Lower leg skin (tissue), 4 donors: ENCODE results near the gene EXOC6B. TPM values are rescaled to one million over a fixed set of nuclear protein-coding genes. Genes with fewer than 3 reads are reported as not detected.

Experiments
- DNase-seq, 2 donors: peaks; one replicate each; pipeline ENCODE4 v3.0.0-alpha.2; 2019; ENCODE audit warnings: low spot score in 2 of 2
- H3K4me3 ChIP-seq: fragments of 200-600 bp; sonication (generic); 2 replicates; pipeline ENCODE4 v1.5.1; 2017; ENCODE audit warnings: mild to moderate bottlenecking, low read depth; ENCODE audit not compliant: poor library complexity, severe bottlenecking
- POLR2A ChIP-seq, 2 donors: fragments of 450-650 bp; IDR thresholded peaks; one replicate each; pipeline ENCODE4 v1.6.1; 2016 to 2017; ENCODE audit warnings: antibody characterized with exemption in 2 of 2, mild to moderate bottlenecking in 1 of 2, moderate library complexity in 1 of 2
- WGBS, 2 donors: methylation state at CpG; one replicate each; pipeline ENCODE4 v1.1.5; 2018; 5-methylcytosine and 5-hydroxymethylcytosine counted together
- intact Hi-C: fragments of 100-400 bp; cut with DNase I; formaldehyde crosslinking; loops from one replicate; pipeline ENCODE4 v1.15.0; 2023; ENCODE audit warnings: low total_unique reads
- total RNA-seq, 4 donors: library from RNA; depleted of rRNA; stranded (reverse); fragments of >200 nt; gene quantifications; one replicate each; pipeline ENCODE4 v1.1.0, GENCODE V29; 2016
- TF ChIP-seq, protein P1 (sequence below), 3 donors: fragments of 450-650 bp; IDR thresholded peaks; one replicate each; pipeline ENCODE4 v1.5.1; 2016; ENCODE audit warnings: antibody characterized with exemption in 3 of 3, mild to moderate bottlenecking in 3 of 3, moderate library complexity in 2 of 3

Gene EXOC6B
- total RNA-seq, 4 donors from 2014 or later: 85.8 to 164 (median 103) TPM

GRCh38 chr2:72178551-72178950 lies 647.3 kb downstream of the EXOC6B start:
- DNase-seq: no peak

GRCh38 chr2:72176281-72176680 lies 649.6 kb downstream of the EXOC6B start:
- TF ChIP-seq POLR2A (IDR thresholded peaks at IDR 0.05): no peak
- TF ChIP-seq, protein P1, sequence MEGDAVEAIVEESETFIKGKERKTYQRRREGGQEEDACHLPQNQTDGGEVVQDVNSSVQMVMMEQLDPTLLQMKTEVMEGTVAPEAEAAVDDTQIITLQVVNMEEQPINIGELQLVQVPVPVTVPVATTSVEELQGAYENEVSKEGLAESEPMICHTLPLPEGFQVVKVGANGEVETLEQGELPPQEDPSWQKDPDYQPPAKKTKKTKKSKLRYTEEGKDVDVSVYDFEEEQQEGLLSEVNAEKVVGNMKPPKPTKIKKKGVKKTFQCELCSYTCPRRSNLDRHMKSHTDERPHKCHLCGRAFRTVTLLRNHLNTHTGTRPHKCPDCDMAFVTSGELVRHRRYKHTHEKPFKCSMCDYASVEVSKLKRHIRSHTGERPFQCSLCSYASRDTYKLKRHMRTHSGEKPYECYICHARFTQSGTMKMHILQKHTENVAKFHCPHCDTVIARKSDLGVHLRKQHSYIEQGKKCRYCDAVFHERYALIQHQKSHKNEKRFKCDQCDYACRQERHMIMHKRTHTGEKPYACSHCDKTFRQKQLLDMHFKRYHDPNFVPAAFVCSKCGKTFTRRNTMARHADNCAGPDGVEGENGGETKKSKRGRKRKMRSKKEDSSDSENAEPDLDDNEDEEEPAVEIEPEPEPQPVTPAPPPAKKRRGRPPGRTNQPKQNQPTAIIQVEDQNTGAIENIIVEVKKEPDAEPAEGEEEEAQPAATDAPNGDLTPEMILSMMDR (IDR thresholded peaks at IDR 0.05): no peak
- DNase-seq: no peak
- intact Hi-C loops: no loop called here
- 72 to 96% methylated on average over 1 of the region's 1 CpG for WGBS, 2 donors
- H3K4me3 ChIP-seq: no peak overlapping the region

More at GRCh38 chr2:72178551-72178950, 647.3 kb downstream of the EXOC6B start:
- 93 to 96% methylated on average over 2 of the region's 2 CpGs for WGBS, 2 donors
- no peak overlapping the region for H3K4me3 ChIP-seq
- intact Hi-C loops: no loop called here
- TF ChIP-seq POLR2A (IDR thresholded peaks at IDR 0.05): no peak
- TF ChIP-seq, protein P1 (IDR thresholded peaks at IDR 0.05): no peak

DNA sequence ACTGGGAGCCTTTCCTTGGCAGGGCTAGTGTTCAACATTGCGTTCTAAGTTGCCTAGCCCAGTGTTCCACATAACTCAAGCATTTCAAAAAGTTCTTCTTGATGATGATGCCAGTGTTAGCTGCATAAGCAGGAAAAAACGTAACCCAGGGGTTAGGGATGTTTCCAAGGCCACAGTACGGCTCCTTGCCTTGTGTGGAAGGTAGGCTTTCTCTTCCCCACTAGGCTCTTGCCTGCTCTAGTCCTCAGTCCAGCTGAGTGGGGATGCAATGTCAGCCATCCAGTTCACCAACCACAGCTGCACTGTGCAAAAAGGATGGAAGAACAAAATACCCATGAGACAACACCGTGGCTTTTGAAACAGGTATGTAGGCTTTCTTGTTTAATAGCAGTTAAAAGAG lies 650.2 kb downstream of the EXOC6B start:
- TF ChIP-seq, protein P1 (IDR thresholded peaks at IDR 0.05): no peak
- no peak for TF ChIP-seq POLR2A (IDR thresholded peaks at IDR 0.05)
- no peak overlapping the region for H3K4me3 ChIP-seq
- intact Hi-C loops: no loop called here
- whole genome bisulfite sequencing, 2 donors: 91 to 93% methylated on average over 4 of the region's 4 CpGs
- no peak for DNase-seq

DNA sequence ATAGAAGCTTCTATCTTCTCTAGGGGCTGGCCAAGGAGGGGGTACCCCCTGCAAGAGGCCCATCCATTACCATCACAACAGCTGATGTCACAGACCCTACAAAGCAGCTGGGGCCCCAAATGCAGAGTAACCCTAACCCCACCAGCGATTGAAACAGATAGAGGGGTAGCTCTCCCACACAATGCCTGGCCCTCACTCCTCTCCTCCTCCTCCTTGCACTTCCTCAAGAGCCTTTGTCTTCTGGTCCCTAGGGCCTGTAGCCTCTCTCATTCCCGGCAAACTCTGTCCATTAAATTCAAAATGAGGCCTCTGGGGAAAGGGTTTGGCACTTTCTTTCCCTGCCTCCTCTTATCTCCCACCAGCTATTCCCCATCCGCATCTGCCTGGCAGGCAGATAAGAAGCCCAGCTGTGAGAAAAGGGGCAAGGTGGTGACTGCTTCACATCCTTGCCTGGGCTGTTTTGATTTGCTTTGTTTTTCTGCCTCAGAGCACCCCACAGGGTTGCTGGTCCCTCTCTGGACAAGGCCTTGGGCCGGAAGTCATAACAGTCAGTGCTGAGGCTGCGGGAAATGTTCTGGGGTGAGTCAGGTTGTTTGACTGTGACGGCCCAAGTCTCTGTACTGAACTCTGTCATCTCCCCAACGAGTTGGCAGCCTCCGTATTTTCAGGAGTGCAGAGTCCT lies 652.1 kb downstream of the EXOC6B start:
- TF ChIP-seq, protein P1 (IDR thresholded peaks at IDR 0.05): no peak
- no peak for TF ChIP-seq POLR2A (IDR thresholded peaks at IDR 0.05)
- intact Hi-C loops: no loop called here
- WGBS, 2 donors: 72 to 75% methylated on average over 8 of the region's 8 CpGs
- no peak overlapping the region for H3K4me3 ChIP-seq
- DNase-seq: no peak

- intact Hi-C loops: no loop called here
- no peak overlapping the region for H3K4me3 ChIP-seq
- no peak for DNase-seq
- WGBS, 2 donors: 84 to 92% methylated on average over 2 of the region's 2 CpGs
- TF ChIP-seq, protein P1 (IDR thresholded peaks at IDR 0.05): no peak
- no peak for TF ChIP-seq POLR2A (IDR thresholded peaks at IDR 0.05)
Observed at GRCh38 chr2:72172478-72172877, 653.4 kb downstream of the EXOC6B start.

GRCh38 chr2:72166279-72166678 lies 659.6 kb downstream of the EXOC6B start:
- TF ChIP-seq POLR2A (IDR thresholded peaks at IDR 0.05): no peak
- TF ChIP-seq, protein P1 (IDR thresholded peaks at IDR 0.05): no peak
- no peak overlapping the region for H3K4me3 ChIP-seq
- DNase-seq: no peak
- 84 to 93% methylated on average over 3 of the region's 3 CpGs for WGBS, 2 donors
- intact Hi-C loops: no loop called here
